ENCODE measurements around the gene CARHSP1.

The CARHSP1 gene

GRCh38 chr16:8908810-8909468 is 40.1 kb upstream of the CARHSP1 start:
- TF ChIP-seq ZNF8 (CRISPR knock-in tag; IDR thresholded peaks at IDR 0.05) (no peak), CREB5 (CRISPR knock-in tag; IDR thresholded peaks at IDR 0.05; ENCODE audit: low read depth) (no peak), CSDC2 (CRISPR knock-in tag; IDR thresholded peaks at IDR 0.05) (no peak), ZNF565 (CRISPR knock-in tag; conservative IDR thresholded peaks at IDR 0.05; ENCODE audit: low read depth) (no peak), ISL1 (CRISPR knock-in tag; IDR thresholded peaks at IDR 0.05) (no peak), TOX (CRISPR knock-in tag; IDR thresholded peaks at IDR 0.05; ENCODE audit: borderline replicate concordance) (no peak), SNAI2 (CRISPR knock-in tag; IDR thresholded peaks at IDR 0.05) (no peak), ARNTL (CRISPR knock-in tag; IDR thresholded peaks at IDR 0.05; ENCODE audit: borderline replicate concordance, low read depth) (no peak), ZNF70 (CRISPR knock-in tag; IDR thresholded peaks at IDR 0.05) (no peak), BACH2 (CRISPR knock-in tag; IDR thresholded peaks at IDR 0.05; ENCODE audit: borderline replicate concordance) (no peak), RARB (CRISPR knock-in tag; IDR thresholded peaks at IDR 0.05) (no peak), PPARA (CRISPR knock-in tag; IDR thresholded peaks at IDR 0.05; ENCODE audit: borderline replicate concordance) (no peak)
- no peak for ATAC-seq

GRCh38 chr16:8907096-8907495 is 38.3 kb upstream of the CARHSP1 start:
- no peak for TF ChIP-seq BACH2 (CRISPR knock-in tag; IDR thresholded peaks at IDR 0.05; ENCODE audit: borderline replicate concordance)
- no peak for TF ChIP-seq POU6F1 (CRISPR knock-in tag; IDR thresholded peaks at IDR 0.05; ENCODE audit: borderline replicate concordance, low read depth)
- no peak for TF ChIP-seq ZNF70 (CRISPR knock-in tag; IDR thresholded peaks at IDR 0.05)
- no peak for TF ChIP-seq PPARA (CRISPR knock-in tag; IDR thresholded peaks at IDR 0.05; ENCODE audit: borderline replicate concordance)
- TF ChIP-seq CSDC2 (CRISPR knock-in tag; IDR thresholded peaks at IDR 0.05) = no peak
- TF ChIP-seq OSR1 (CRISPR knock-in tag; IDR thresholded peaks at IDR 0.05) = no peak
- TF ChIP-seq GLIS3 (CRISPR knock-in tag; IDR thresholded peaks at IDR 0.05) = no peak
- no peak for TF ChIP-seq ZFP3 (CRISPR knock-in tag; IDR thresholded peaks at IDR 0.05)
- TF ChIP-seq ESRRG (CRISPR knock-in tag; IDR thresholded peaks at IDR 0.05) = no peak
- no peak for TF ChIP-seq ZC3H10 (CRISPR knock-in tag; IDR thresholded peaks at IDR 0.05)
- no peak for ATAC-seq

GRCh38 chr16:8905795-8906591 is 37.2 kb upstream of the CARHSP1 start:
- no peak for TF ChIP-seq POU6F1 (CRISPR knock-in tag; IDR thresholded peaks at IDR 0.05; ENCODE audit: borderline replicate concordance, low read depth)
- no peak for TF ChIP-seq ZFP30 (CRISPR knock-in tag; IDR thresholded peaks at IDR 0.05)
- TF ChIP-seq ZC3H10 (CRISPR knock-in tag; IDR thresholded peaks at IDR 0.05) = no peak
- TF ChIP-seq ZNF8 (CRISPR knock-in tag; IDR thresholded peaks at IDR 0.05) = no peak
- TF ChIP-seq TOX (CRISPR knock-in tag; IDR thresholded peaks at IDR 0.05; ENCODE audit: borderline replicate concordance) = no peak
- TF ChIP-seq RARB (CRISPR knock-in tag; IDR thresholded peaks at IDR 0.05) = no peak
- TF ChIP-seq PPARA (CRISPR knock-in tag; IDR thresholded peaks at IDR 0.05; ENCODE audit: borderline replicate concordance) = no peak
- no peak for TF ChIP-seq GLIS3 (CRISPR knock-in tag; IDR thresholded peaks at IDR 0.05)
- no peak for TF ChIP-seq TCF4 (CRISPR knock-in tag; IDR thresholded peaks at IDR 0.05; ENCODE audit: borderline replicate concordance)
- no peak for TF ChIP-seq ESRRG (CRISPR knock-in tag; IDR thresholded peaks at IDR 0.05)
- no peak for TF ChIP-seq PATZ1 (CRISPR knock-in tag; IDR thresholded peaks at IDR 0.05; ENCODE audit: borderline replicate concordance)
- TF ChIP-seq CSDC2 (CRISPR knock-in tag; IDR thresholded peaks at IDR 0.05) = no peak
- no peak for TF ChIP-seq CREB5 (CRISPR knock-in tag; IDR thresholded peaks at IDR 0.05; ENCODE audit: low read depth)
- no peak for TF ChIP-seq ZNF565 (CRISPR knock-in tag; conservative IDR thresholded peaks at IDR 0.05; ENCODE audit: low read depth)
- TF ChIP-seq CSRNP3 (CRISPR knock-in tag; IDR thresholded peaks at IDR 0.05) = no peak
- TF ChIP-seq ISL1 (CRISPR knock-in tag; IDR thresholded peaks at IDR 0.05) = no peak
- ATAC-seq = peak; percentile 51; the same call in 1 of the 3 replicates

Data from SK-N-SH treated with all-trans-retinoic acid at 6 μM for 48 hours (cell line).